Measurements from ENCODE around the gene SPANXA1.
"Not testable (repeated sequence)": the region's sequence is repeated elsewhere in the genome, so short reads cannot be mapped to it uniquely, and the experiment has no call there.

SPANXA1 gene

GRCh38 chrX:141584638-141585037 is at the start of gene SPANXA1:
TSS of gene SPANXA1 (minus strand) at chrX:141584738. CDS start at chrX:141584678, 60 bp downstream.
- CTCF ChIA-PET; DNase-seq (ENCODE audit: extremely low spot score); POLR2A ChIA-PET: not testable (repeated sequence)

GRCh38 chrX:141632124-141632523 is 47.6 kb upstream of the SPANXA1 start:
- ChIA-PET CTCF (no interaction called here), POLR2A (no interaction called here)
- no peak for TF ChIP-seq CTCF (IDR thresholded peaks at IDR 0.05; ENCODE audit: control extremely low read depth, extremely low read depth, low read depth, missing control alignments)
- DNase-seq (ENCODE audit: extremely low spot score), result no peak

- CTCF ChIA-PET, result no interaction called here
- POLR2A ChIA-PET, result no interaction called here
- no peak for DNase-seq (ENCODE audit: extremely low spot score)
- no peak for TF ChIP-seq CTCF (IDR thresholded peaks at IDR 0.05; ENCODE audit: control extremely low read depth, extremely low read depth, low read depth, missing control alignments)
Observed at GRCh38 chrX:141619336-141619735, 34.8 kb upstream of the SPANXA1 start.

- no peak for DNase-seq (ENCODE audit: extremely low spot score)
- POLR2A ChIA-PET, result no interaction called here
- TF ChIP-seq CTCF (IDR thresholded peaks at IDR 0.05; ENCODE audit: control extremely low read depth, extremely low read depth, low read depth, missing control alignments), result no peak
- CTCF ChIA-PET, result no interaction called here
Observed at GRCh38 chrX:141609111-141609510, 24.6 kb upstream of the SPANXA1 start.

GRCh38 chrX:141589408-141589807 is 4.9 kb upstream of the SPANXA1 start, which contains the start of gene SPANXA2:
TSS of gene SPANXA2 (plus strand) at chrX:141589708. CDS start at chrX:141589768, 60 bp downstream.
- CTCF ChIA-PET; DNase-seq (ENCODE audit: extremely low spot score); POLR2A ChIA-PET: not testable (repeated sequence)

- CTCF ChIA-PET, POLR2A ChIA-PET: not testable (repeated sequence)
Observed at GRCh38 chrX:141542551-141542950, 42.0 kb downstream of the SPANXA1 start.

More at GRCh38 chrX:141542551-141542950, 42.0 kb downstream of the SPANXA1 start:
- DNase-seq (ENCODE audit: extremely low spot score), result not testable (repeated sequence)
